Large intestine (tissue), 12 donors: ENCODE results near the gene VIT. TPM values are rescaled to one million over a fixed set of nuclear protein-coding genes. Genes with fewer than 3 reads are reported as not detected.

Source experiments
- DNase-seq, 2 donors: peaks; one replicate each; pipeline versions ENCODE4 v3.0.0 to v3.0.0-alpha.2; 2013
- H3K27ac ChIP-seq: one replicate; pipeline ENCODE4 v1.5.1; 2013; ENCODE audit warnings: low read length
- H3K27me3 ChIP-seq: 2 replicates; pipeline ENCODE4 v1.6.1; 2013; ENCODE audit warnings: low read length; ENCODE audit not compliant: control insufficient read depth, insufficient read depth
- H3K36me3 ChIP-seq: 2 replicates; pipeline ENCODE4 v1.6.1; 2013; ENCODE audit warnings: low read length; ENCODE audit not compliant: control insufficient read depth, insufficient read depth
- H3K4me1 ChIP-seq: one replicate; pipeline ENCODE4 v1.6.1; 2013; ENCODE audit warnings: low read length; ENCODE audit not compliant: control insufficient read depth, insufficient read depth
- H3K4me3 ChIP-seq: one replicate; pipeline ENCODE4 v1.5.1; 2013; ENCODE audit warnings: low read length
- H3K9me3 ChIP-seq: one replicate; pipeline ENCODE4 v1.6.1; 2013; ENCODE audit warnings: mild to moderate bottlenecking, low read depth, low read length, moderate library complexity; ENCODE audit not compliant: control insufficient read depth
- WGBS: methylation state at CpG from one replicate; pipeline ENCODE4 v1.1.5; 2013; ENCODE audit warnings: low lambda C conversion rate; ENCODE audit not compliant: insufficient coverage; 5-methylcytosine and 5-hydroxymethylcytosine counted together
- long read RNA-seq, 11 donors: transcript quantifications; one replicate each; lab custom pipeline, GENCODE V29; 2026
- polyA plus RNA-seq: library from polyadenylated mRNA; unstranded; fragments of 120-200 nt; gene quantifications from one replicate; pipeline ENCODE4 v1.2.1, GENCODE V29; 2013

Gene VIT, protein sequence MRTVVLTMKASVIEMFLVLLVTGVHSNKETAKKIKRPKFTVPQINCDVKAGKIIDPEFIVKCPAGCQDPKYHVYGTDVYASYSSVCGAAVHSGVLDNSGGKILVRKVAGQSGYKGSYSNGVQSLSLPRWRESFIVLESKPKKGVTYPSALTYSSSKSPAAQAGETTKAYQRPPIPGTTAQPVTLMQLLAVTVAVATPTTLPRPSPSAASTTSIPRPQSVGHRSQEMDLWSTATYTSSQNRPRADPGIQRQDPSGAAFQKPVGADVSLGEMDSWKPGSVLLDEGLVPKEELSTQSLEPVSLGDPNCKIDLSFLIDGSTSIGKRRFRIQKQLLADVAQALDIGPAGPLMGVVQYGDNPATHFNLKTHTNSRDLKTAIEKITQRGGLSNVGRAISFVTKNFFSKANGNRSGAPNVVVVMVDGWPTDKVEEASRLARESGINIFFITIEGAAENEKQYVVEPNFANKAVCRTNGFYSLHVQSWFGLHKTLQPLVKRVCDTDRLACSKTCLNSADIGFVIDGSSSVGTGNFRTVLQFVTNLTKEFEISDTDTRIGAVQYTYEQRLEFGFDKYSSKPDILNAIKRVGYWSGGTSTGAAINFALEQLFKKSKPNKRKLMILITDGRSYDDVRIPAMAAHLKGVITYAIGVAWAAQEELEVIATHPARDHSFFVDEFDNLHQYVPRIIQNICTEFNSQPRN
- polyA plus RNA-seq, result 0.13 TPM
- long read RNA-seq, donor 1, result 0 reads
- long read RNA-seq, donor 2, result 0 reads
- long read RNA-seq, donor 3, result 0 reads
- long read RNA-seq, donor 4, result 0 reads
- long read RNA-seq, donor 5, result 0 reads
- long read RNA-seq, donor 6, result 0 reads
- long read RNA-seq, donor 7, result 0 reads
- long read RNA-seq, donor 8, result 0 reads
- long read RNA-seq, donor 9, result 0 reads
- long read RNA-seq, donor 10, result 0 reads
- long read RNA-seq, donor 11, result 0 reads

DNA sequence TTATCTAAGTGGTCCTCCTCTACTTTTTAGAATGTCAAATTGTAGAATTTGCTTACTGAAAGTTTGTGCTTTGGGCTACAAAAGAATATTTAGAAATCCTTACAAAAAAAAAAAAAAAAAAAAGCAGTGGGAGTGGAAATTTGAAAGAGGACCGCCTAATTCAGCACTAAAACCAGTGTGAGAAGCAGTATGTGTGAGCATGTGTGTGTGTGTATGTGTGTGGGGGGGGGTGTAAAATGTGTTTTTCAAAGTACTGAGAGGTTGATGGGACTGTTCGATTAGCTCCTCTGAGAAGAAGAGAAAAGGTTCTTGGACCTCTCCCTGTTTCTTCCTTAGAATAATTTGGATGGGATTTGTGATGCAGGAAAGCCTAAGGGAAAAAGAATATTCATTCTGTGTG is at the start of gene VIT:
VIT (plus strand) TSS at position 175 of the 400 bp plus-strand sequence. CDS start 19,664 bp downstream, outside the sequence.
- no peak for DNase-seq
- no peaks in the 10 kb centered on the region for H3K36me3 ChIP-seq
- H3K9me3 ChIP-seq, result no peaks in the 10 kb centered on the region
- no peaks in the 10 kb centered on the region for H3K27me3 ChIP-seq
- WGBS, result no CpG with 5 or more reads among the region's 2 CpGs
- H3K27ac ChIP-seq, result no peak within 1 kb of the TSS
- H3K4me3 ChIP-seq, result no peak within 1 kb of the TSS
- H3K4me1 ChIP-seq, result no peaks in the 10 kb centered on the region

DNA sequence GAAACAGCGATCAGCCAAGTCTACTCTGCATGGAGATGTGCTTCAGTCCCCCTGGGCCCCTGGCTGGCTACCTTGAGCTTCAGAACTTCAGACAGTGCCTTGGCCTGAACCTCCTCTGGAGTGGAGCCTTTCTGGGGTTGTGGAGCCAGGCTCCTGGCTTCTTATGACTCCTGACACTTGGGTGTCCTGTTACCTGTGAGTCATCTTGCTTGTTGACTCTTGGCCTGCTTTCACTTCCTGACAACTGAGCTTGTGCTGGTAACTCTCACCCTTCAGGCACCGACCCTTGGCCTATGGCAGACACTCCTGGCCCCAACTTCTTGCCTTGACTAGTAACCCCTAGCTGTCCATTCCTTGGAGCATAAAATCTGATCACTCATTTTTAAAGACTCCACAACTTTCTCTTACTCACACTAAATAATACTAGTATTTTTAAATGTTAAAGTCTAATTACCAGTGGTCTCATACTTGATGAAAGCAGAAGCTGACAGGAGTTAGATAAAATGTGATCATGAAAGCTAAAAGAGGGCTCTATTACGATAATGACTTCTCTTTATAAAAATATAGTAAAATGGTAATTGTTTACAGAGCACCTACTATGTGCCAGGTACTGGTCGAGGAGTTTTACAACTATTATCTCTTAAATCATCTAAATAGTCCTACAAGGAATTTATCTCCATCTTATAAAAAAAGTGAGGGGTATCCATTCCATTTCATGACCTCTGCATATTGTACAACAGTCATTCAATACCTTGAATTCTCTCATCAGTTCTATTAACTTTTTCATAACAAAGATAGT is 46.3 kb upstream of the VIT start:
- Histone ChIP-seq H3K9me3 (no peaks in the 10 kb centered on the region), H3K27me3 (no peaks in the 10 kb centered on the region), H3K36me3 (no peaks in the 10 kb centered on the region), H3K27ac (no peak overlapping the region), H3K4me1 (peaks cover 7% of the 10 kb centered on the region), H3K4me3 (no peak overlapping the region)
- 60% methylated on average over 3 of the region's 4 CpGs for WGBS
- DNase-seq, result peak; percentile 80 to 88

DNA sequence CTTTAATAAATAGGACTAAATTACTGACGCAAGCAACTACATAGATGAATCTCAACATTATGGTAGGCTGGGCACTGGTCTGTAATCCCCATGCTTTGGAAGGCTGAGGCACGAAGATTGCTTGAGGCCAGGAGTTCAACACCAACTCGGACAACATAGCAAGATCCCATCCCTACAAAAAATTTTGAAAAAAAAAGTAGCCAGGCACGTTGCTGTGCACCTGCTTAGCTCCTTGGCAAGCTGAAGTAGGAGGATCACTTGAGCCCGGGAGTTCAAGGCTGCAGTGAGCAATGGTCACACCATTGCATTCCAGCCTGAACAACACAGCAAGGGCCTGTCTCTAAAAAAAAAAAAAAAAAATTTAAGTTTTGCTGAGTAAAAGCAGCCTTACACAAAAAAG is 43.4 kb upstream of the VIT start:
- H3K27ac ChIP-seq, result no peak overlapping the region

DNA sequence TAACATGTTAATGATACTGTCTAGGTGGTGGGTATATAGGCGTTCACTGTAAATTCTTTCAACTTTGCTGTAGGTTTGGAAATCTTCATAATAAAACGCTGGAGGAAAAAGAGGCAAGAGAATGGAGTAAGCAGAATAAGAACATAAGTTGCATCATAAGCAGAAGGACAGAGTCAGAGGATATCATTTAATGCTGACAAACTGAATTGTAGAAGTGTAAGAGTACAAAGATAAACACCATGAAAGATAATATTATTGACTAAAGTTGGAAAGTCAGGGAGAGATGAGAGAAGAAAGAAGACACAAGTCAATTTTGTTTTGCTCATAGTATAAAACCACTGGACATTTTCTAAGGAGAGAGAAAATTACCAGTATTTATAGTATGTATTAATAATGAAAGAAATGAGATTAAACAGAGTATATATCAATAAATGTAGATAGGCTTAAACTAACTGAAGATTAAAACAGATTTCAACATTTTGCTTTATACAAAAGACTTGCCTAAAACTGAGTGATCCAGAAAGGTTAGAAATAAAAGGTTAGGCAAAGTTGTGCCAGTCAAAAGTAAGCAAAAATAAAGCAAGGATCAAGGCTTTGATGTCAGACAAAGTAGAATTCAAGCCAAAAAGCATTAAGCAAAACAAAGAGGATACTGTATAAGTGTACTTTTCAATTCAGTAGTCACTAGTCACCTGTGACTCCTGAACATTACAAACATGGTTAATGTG is 42.4 kb upstream of the VIT start:
- H3K4me3 ChIP-seq, result no peak overlapping the region
- H3K9me3 ChIP-seq, result no peaks in the 10 kb centered on the region
- no peak overlapping the region for H3K27ac ChIP-seq
- no peaks in the 10 kb centered on the region for H3K36me3 ChIP-seq
- WGBS, result 60% methylated on average over 2 of the region's 2 CpGs
- peaks cover 7% of the 10 kb centered on the region for H3K4me1 ChIP-seq
- DNase-seq, result peak in 1 of 2 donors; percentile 44
- H3K27me3 ChIP-seq, result no peaks in the 10 kb centered on the region

More for the DNA sequence above, 43.4 kb upstream of the VIT start:
- no peak overlapping the region for H3K4me3 ChIP-seq
- DNase-seq, result no peak
- no peaks in the 10 kb centered on the region for H3K36me3 ChIP-seq
- no CpG with 5 or more reads among the region's 5 CpGs for WGBS
- H3K9me3 ChIP-seq, result no peaks in the 10 kb centered on the region
- H3K4me1 ChIP-seq, result peaks cover 7% of the 10 kb centered on the region
- no peaks in the 10 kb centered on the region for H3K27me3 ChIP-seq

DNA sequence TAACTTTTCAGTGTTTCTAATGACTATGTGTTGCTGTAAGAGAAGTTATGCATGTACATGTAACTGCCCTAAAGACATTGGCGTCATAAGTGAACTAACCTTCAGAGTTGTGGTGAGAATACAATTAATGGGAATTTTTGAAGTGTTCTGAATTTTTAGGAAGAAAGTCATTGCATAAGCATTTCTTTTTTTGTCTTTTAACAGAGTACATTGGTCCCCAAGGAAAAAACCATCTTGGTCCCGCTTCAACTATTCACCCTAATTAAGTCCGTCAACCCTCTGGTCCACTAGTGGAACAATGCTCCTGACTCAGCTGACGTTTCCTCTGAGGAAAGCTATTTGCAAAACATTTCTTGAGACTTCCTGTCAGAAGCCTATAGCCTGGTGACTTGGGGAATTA is 41.1 kb upstream of the VIT start:
- H3K27me3 ChIP-seq, result no peaks in the 10 kb centered on the region
- H3K9me3 ChIP-seq, result no peaks in the 10 kb centered on the region
- H3K27ac ChIP-seq, result no peak overlapping the region
- no peak for DNase-seq
- no CpG with 5 or more reads among the region's 4 CpGs for WGBS
- H3K4me1 ChIP-seq, result no peaks in the 10 kb centered on the region
- no peaks in the 10 kb centered on the region for H3K36me3 ChIP-seq
- H3K4me3 ChIP-seq, result no peak overlapping the region

DNA sequence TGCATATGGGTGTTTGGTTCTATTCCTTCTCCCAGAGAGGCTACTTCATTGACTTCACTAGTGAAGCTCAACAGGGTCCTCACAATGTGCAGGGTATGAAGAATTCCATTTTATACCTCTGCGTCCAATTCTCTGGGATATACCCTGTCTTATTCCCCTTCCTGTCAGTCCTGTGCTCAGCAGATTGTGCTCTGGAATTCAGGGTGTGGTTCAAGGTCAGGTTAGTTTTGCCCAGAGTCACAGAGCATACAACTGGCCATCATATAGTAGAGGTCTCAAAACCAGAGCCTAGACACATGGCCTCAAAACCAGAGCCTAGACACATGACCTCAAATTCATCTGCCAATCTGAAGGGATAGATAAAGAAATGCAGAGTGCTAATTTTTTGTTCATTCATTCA is 38.8 kb upstream of the VIT start:
- no peaks in the 10 kb centered on the region for H3K36me3 ChIP-seq
- H3K27me3 ChIP-seq, result no peaks in the 10 kb centered on the region
- H3K4me3 ChIP-seq, result no peak overlapping the region
- no peak for DNase-seq
- WGBS, result no CpG with 5 or more reads among the region's 1 CpG
- H3K9me3 ChIP-seq, result no peaks in the 10 kb centered on the region
- no peaks in the 10 kb centered on the region for H3K4me1 ChIP-seq
- H3K27ac ChIP-seq, result no peak overlapping the region

DNA sequence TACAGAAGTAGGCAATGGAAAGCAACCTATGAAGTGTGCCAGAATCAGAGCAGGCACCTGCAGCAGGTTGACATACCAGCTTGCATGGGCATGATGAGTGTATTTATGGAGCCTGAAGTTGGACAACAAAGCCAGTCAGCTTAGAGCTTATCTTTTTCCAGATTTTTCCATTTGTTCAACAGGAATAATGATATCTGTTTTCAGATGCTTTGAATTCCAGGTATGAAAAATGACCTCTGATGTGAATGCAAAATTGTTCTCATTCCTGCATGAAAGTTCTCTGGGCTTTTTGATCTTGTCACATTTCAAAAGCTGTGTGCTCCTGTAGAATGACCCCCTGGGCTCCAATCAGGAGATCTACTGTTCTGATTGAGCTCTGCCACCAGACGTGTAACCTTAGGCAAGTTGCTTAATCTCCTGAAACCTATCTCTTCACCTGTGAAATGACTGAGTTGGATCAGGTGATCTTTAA is 38.2 kb upstream of the VIT start:
- H3K36me3 ChIP-seq, result no peaks in the 10 kb centered on the region
- no peak overlapping the region for H3K4me3 ChIP-seq
- no peaks in the 10 kb centered on the region for H3K27me3 ChIP-seq
- H3K9me3 ChIP-seq, result no peaks in the 10 kb centered on the region
- H3K27ac ChIP-seq, result no peak overlapping the region
- no peak for DNase-seq
- WGBS, result no CpG with 5 or more reads among the region's 1 CpG
- H3K4me1 ChIP-seq, result no peaks in the 10 kb centered on the region

DNA sequence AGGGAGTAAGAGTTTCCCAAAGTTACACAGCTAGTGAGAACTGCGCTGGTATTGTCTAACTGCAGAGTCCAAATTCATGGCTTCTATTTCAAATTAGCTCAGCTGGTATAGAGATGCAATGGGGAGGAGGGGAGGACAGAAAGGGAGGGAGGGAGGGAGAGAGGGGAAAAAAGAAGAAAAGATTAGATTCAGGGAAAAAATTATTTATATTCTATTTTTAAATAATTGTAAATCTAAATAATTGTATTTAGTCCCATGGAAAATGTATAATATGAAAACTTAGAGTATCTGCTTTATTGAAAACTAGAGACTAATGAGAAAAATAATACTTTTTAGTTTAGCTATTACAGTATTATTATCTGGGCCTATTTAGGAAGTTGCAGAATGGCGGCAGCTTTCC is 37.3 kb upstream of the VIT start:
- 100% methylated on average over 1 of the region's 2 CpGs for WGBS
- Histone ChIP-seq H3K36me3 (no peaks in the 10 kb centered on the region), H3K27ac (no peak overlapping the region), H3K4me1 (no peaks in the 10 kb centered on the region), H3K4me3 (no peak overlapping the region), H3K27me3 (no peaks in the 10 kb centered on the region), H3K9me3 (no peaks in the 10 kb centered on the region)
- no peak for DNase-seq

DNA sequence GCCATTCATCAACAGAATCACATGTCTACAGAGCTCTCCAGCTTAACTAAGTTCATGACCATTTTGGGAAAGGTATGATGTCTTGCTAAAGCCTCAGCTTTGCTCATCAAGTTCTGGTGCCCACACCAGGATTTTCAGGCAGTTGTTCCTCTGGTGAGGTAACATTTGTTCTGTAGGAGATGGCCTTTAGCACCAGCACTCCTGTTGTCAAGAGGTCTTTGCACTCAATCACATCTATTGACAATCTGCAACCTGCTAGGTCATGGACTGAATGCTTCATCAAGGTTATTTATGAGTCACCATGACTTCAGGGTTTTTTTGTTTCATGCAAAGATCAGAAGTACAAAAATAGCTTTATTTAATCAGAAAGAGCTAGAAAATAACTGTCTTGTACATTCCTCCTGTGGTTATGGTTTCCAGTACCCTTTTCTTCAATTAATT is 36.6 kb upstream of the VIT start:
- H3K4me3 ChIP-seq, result no peak overlapping the region

More for the DNA sequence above, 36.6 kb upstream of the VIT start:
- Histone ChIP-seq H3K27me3 (no peaks in the 10 kb centered on the region), H3K4me1 (no peaks in the 10 kb centered on the region), H3K27ac (no peak overlapping the region), H3K36me3 (no peaks in the 10 kb centered on the region), H3K9me3 (no peaks in the 10 kb centered on the region)
- no peak for DNase-seq
